Measurements from ENCODE around the gene NT5C3B.

The NT5C3B gene

DNA sequence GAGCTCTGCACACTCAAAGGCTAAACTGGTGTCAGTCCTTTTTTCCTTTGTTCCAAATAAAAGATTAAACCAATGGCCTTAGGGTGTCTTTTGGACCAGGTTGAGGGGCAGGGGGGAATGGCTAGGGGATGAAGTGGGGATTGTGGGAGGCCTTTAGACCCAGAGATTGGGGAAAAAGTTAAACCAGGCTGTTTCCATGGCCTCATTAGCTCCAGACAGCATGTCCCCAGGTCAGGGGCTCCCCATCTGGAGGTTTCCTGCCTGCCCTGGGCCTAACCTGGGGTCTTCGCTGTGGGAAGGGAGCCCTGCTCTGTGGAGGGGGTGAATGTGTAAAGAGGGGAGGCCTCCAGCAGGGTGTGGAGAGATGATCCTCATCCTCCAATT is 12.9 kb downstream of the NT5C3B start:
- H3F3A ChIP-seq (ENCODE audit: insufficient read depth, low read length), result no peaks in the 10 kb centered on the region
- no peaks in the 10 kb centered on the region for H4K20me1 ChIP-seq (ENCODE audit: insufficient read depth, low read length)
- H3K27ac ChIP-seq (ENCODE audit: low read depth, low read length, poor library complexity, severe bottlenecking), result no peak overlapping the region
- H2AFZ ChIP-seq (ENCODE audit: low read length), result no peak overlapping the region
- H3K36me3 ChIP-seq (ENCODE audit: insufficient read depth, low read length), result peaks cover 18% of the 10 kb centered on the region
- TF ChIP-seq, protein P1, sequence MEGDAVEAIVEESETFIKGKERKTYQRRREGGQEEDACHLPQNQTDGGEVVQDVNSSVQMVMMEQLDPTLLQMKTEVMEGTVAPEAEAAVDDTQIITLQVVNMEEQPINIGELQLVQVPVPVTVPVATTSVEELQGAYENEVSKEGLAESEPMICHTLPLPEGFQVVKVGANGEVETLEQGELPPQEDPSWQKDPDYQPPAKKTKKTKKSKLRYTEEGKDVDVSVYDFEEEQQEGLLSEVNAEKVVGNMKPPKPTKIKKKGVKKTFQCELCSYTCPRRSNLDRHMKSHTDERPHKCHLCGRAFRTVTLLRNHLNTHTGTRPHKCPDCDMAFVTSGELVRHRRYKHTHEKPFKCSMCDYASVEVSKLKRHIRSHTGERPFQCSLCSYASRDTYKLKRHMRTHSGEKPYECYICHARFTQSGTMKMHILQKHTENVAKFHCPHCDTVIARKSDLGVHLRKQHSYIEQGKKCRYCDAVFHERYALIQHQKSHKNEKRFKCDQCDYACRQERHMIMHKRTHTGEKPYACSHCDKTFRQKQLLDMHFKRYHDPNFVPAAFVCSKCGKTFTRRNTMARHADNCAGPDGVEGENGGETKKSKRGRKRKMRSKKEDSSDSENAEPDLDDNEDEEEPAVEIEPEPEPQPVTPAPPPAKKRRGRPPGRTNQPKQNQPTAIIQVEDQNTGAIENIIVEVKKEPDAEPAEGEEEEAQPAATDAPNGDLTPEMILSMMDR (IDR thresholded peaks at IDR 0.05; ENCODE audit: low read length), result no peak
- TF ChIP-seq EZH2 (IDR thresholded peaks at IDR 0.05; ENCODE audit: borderline replicate concordance, low read length), result no peak
- H3K9me3 ChIP-seq (ENCODE audit: low read length), result no peaks in the 10 kb centered on the region
- H3K9ac ChIP-seq (ENCODE audit: low read length), result no peak overlapping the region
- no peak overlapping the region for H3K4me3 ChIP-seq (ENCODE audit: low read depth, low read length, poor library complexity, severe bottlenecking)
- H3K79me2 ChIP-seq (ENCODE audit: insufficient read depth, low read length), result no peaks in the 10 kb centered on the region
- peaks cover 10% of the 10 kb centered on the region for H3K4me1 ChIP-seq (ENCODE audit: insufficient read depth, low read length, severe bottlenecking)
- no peaks in the 10 kb centered on the region for H3K9me2 ChIP-seq (ENCODE audit: low read depth, low read length)
- H3K4me2 ChIP-seq (ENCODE audit: low read length), result no peak overlapping the region
- H3K27me3 ChIP-seq (ENCODE audit: insufficient read depth, low read length), result peaks cover 10% of the 10 kb centered on the region; the same call in 1 of the 2 replicates

DNA sequence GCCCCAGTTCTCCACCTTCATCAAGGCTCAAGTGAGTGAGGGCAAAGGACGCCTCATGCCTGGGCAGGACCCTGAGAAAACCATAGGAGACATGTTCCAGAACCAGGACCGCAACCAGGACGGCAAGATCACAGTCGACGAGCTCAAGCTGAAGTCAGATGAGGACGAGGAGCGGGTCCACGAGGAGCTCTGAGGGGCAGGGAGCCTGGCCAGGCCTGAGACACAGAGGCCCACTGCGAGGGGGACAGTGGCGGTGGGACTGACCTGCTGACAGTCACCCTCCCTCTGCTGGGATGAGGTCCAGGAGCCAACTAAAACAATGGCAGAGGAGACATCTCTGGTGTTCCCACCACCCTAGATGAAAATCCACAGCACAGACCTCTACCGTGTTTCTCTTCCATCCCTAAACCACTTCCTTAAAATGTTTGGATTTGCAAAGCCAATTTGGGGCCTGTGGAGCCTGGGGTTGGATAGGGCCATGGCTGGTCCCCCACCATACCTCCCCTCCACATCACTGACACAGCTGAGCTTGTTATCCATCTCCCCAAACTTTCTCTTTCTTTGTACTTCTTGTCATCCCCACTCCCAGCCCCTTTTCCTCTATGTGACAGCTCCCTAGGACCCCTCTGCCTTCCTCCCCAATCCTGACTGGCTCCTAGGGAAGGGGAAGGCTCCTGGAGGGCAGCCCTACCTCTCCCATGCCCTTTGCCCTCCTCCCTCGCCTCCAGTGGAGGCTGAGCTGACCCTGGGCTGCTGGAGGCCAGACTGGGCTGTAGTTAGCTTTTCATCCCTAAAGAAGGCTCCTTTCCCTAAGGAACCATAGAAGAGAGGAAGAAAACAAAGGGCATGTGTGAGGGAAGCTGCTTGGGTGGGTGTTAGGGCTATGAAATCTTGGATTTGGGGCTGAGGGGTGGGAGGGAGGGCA is 13.6 kb downstream of the NT5C3B start:
- Histone ChIP-seq H3K9ac (ENCODE audit: low read length) (no peak overlapping the region), H3K36me3 (ENCODE audit: insufficient read depth, low read length) (peaks cover 14% of the 10 kb centered on the region), H3K27me3 (ENCODE audit: insufficient read depth, low read length) (peaks cover 16% of the 10 kb centered on the region; the same call in 1 of the 2 replicates), H3K27ac (ENCODE audit: low read depth, low read length, poor library complexity, severe bottlenecking) (no peak overlapping the region), H3F3A (ENCODE audit: insufficient read depth, low read length) (no peaks in the 10 kb centered on the region), H4K20me1 (ENCODE audit: insufficient read depth, low read length) (no peaks in the 10 kb centered on the region), H2AFZ (ENCODE audit: low read length) (no peak overlapping the region), H3K4me3 (ENCODE audit: low read depth, low read length, poor library complexity, severe bottlenecking) (no peak overlapping the region), H3K4me2 (ENCODE audit: low read length) (no peak overlapping the region), H3K4me1 (ENCODE audit: insufficient read depth, low read length, severe bottlenecking) (peaks cover 10% of the 10 kb centered on the region), H3K9me2 (ENCODE audit: low read depth, low read length) (no peaks in the 10 kb centered on the region), H3K79me2 (ENCODE audit: insufficient read depth, low read length) (no peaks in the 10 kb centered on the region), H3K9me3 (ENCODE audit: low read length) (no peaks in the 10 kb centered on the region)
- TF ChIP-seq EZH2 (IDR thresholded peaks at IDR 0.05; ENCODE audit: borderline replicate concordance, low read length), result no peak
- TF ChIP-seq, protein P1 (IDR thresholded peaks at IDR 0.05; ENCODE audit: low read length), result no peak

DNA sequence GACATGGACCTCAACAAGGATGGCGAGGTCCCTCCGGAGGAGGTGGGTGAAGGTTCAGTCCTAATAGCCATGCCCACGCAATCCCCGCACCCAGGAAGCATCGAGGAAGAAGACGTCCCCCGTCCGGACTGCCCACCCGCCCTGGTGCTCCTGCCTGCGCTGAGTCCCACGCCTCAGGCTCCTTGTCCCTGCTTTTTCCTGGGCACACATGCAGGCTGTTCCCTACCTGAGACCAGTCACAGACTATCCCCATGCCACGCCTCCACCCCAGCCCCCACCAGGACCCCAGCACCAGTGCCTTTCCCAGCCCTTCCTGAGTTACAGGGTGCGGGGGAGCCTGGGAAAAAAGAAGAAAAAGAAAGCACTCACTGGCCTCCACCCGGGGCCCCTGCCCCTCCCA is 14.3 kb downstream of the NT5C3B start:
- H3K9me2 ChIP-seq (ENCODE audit: low read depth, low read length), result no peaks in the 10 kb centered on the region
- H3K4me3 ChIP-seq (ENCODE audit: low read depth, low read length, poor library complexity, severe bottlenecking), result no peak overlapping the region
- H3K9me3 ChIP-seq (ENCODE audit: low read length), result no peaks in the 10 kb centered on the region
- no peak overlapping the region for H3K27ac ChIP-seq (ENCODE audit: low read depth, low read length, poor library complexity, severe bottlenecking)
- H3F3A ChIP-seq (ENCODE audit: insufficient read depth, low read length), result no peaks in the 10 kb centered on the region
- H3K9ac ChIP-seq (ENCODE audit: low read length), result no peak overlapping the region
- peaks cover 14% of the 10 kb centered on the region for H3K36me3 ChIP-seq (ENCODE audit: insufficient read depth, low read length)
- H4K20me1 ChIP-seq (ENCODE audit: insufficient read depth, low read length), result no peaks in the 10 kb centered on the region
- peaks cover 10% of the 10 kb centered on the region for H3K4me1 ChIP-seq (ENCODE audit: insufficient read depth, low read length, severe bottlenecking)
- no peak overlapping the region for H2AFZ ChIP-seq (ENCODE audit: low read length)
- H3K4me2 ChIP-seq (ENCODE audit: low read length), result no peak overlapping the region
- no peak for TF ChIP-seq EZH2 (IDR thresholded peaks at IDR 0.05; ENCODE audit: borderline replicate concordance, low read length)
- TF ChIP-seq, protein P1 (IDR thresholded peaks at IDR 0.05; ENCODE audit: low read length), result no peak
- peaks cover 18% of the 10 kb centered on the region; the same call in 1 of the 2 replicates for H3K27me3 ChIP-seq (ENCODE audit: insufficient read depth, low read length)
- H3K79me2 ChIP-seq (ENCODE audit: insufficient read depth, low read length), result no peaks in the 10 kb centered on the region

Measured in OCI-LY1 (cell line).